GM21381 (cell line): ENCODE results near the gene SH2D7.

Experiments
- ATAC-seq: cut with Tn5 transposase; IDR thresholded peaks from one replicate; pipeline ENCODE4 v1.9.1; 2021; ENCODE audit warnings: mild to moderate bottlenecking, moderate library complexity; ENCODE audit not compliant: unreplicated experiment

SH2D7 gene

GRCh38 chr15:78077871-78078210, 14.5 kb upstream of the SH2D7 start:
- peak; percentile 6 for ATAC-seq

- ATAC-seq = no peak
These were observed 12.9 kb upstream of the SH2D7 start for GRCh38 chr15:78079298-78080087.

- no peak for ATAC-seq
These were observed 12.3 kb upstream of the SH2D7 start for GRCh38 chr15:78080088-78080460.

- ATAC-seq = no peak
These were observed 10.1 kb upstream of the SH2D7 start for GRCh38 chr15:78082106-78082742.

- ATAC-seq = no peak
These were observed 9.6 kb upstream of the SH2D7 start for GRCh38 chr15:78082743-78083110.

- no peak for ATAC-seq
These were observed 9.2 kb upstream of the SH2D7 start for GRCh38 chr15:78083186-78083585.

- ATAC-seq = no peak
These were observed 8.5 kb upstream of the SH2D7 start for GRCh38 chr15:78083687-78084448.

GRCh38 chr15:78084449-78084750, 8.0 kb upstream of the SH2D7 start:
- no peak for ATAC-seq

- no peak for ATAC-seq
These were observed 6.4 kb upstream of the SH2D7 start for GRCh38 chr15:78085928-78086327.

- peak; percentile 79 for ATAC-seq
These were observed 4.2 kb upstream of the SH2D7 start for GRCh38 chr15:78087951-78088772.

- ATAC-seq = no peak
These were observed 3.6 kb upstream of the SH2D7 start for GRCh38 chr15:78088773-78089080.

- ATAC-seq = no peak
These were observed 1.8 kb upstream of the SH2D7 start for GRCh38 chr15:78090422-78091063.

- no peak for ATAC-seq
These were observed 1.1 kb downstream of the SH2D7 start for GRCh38 chr15:78093242-78094020.

- ATAC-seq = no peak
These were observed 5.3 kb downstream of the SH2D7 start for GRCh38 chr15:78097667-78098066.

- no peak for ATAC-seq
These were observed 5.9 kb downstream of the SH2D7 start for GRCh38 chr15:78098131-78098755.

- ATAC-seq = no peak
These were observed 8.5 kb downstream of the SH2D7 start for GRCh38 chr15:78100886-78101285.

- no peak for ATAC-seq
These were observed 9.2 kb downstream of the SH2D7 start for GRCh38 chr15:78101423-78102105.

- no peak for ATAC-seq
These were observed 9.8 kb downstream of the SH2D7 start for GRCh38 chr15:78102211-78102610.

GRCh38 chr15:78102741-78103140, 10.4 kb downstream of the SH2D7 start:
- ATAC-seq = no peak
